HG03469 (cell line): Measurements from ENCODE around the gene C11orf91.

ENCODE experiments used
- ATAC-seq: cut with Tn5 transposase; IDR thresholded peaks from one replicate; pipeline ENCODE4 v1.9.1; 2021; ENCODE audit warnings: mild to moderate bottlenecking, moderate library complexity, moderate number of reproducible peaks; ENCODE audit not compliant: unreplicated experiment

Gene C11orf91

DNA sequence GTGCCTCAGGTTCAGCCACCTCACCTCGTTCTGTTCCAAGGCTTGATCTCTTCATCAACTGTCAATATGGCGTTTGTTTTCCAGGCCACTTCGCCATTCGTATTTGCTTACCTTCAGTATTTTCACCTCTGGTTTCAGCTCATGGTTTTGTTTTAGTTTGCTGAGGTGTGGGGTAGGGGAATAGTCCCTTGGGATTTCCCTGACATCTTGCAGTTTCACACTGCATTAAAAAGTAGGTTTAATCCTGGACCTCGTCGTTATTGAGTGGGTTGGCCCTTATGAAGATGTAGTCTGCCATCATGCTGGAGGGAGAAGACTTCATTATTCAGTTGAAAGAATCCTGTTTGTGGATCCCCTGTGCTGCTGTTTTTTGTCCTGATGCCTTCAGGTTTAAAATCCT is 46.0 kb downstream of the C11orf91 start:
- no peak for ATAC-seq

GRCh38 chr11:33652930-33653329 is 47.7 kb downstream of the C11orf91 start:
- no peak for ATAC-seq

- no peak for ATAC-seq
Observed at GRCh38 chr11:33652431-33652830, 48.2 kb downstream of the C11orf91 start.

GRCh38 chr11:33651990-33652389 is 48.6 kb downstream of the C11orf91 start:
- no peak for ATAC-seq

GRCh38 chr11:33651555-33651954 is 49.1 kb downstream of the C11orf91 start:
- ATAC-seq: no peak

- ATAC-seq: no peak
Observed at GRCh38 chr11:33649944-33650343, 50.7 kb downstream of the C11orf91 start.
